Lower leg skin (tissue), 3 donors: ENCODE measurements around the gene EPHB2.

Experiments used
- CTCF ChIP-seq, 3 donors: fragments of 450-650 bp; IDR thresholded peaks; one replicate each; pipeline ENCODE4 v1.5.1; 2016; ENCODE audit warnings: antibody characterized with exemption in 3 of 3, mild to moderate bottlenecking in 3 of 3, moderate library complexity in 2 of 3
- POLR2A ChIP-seq, 2 donors: fragments of 450-650 bp; IDR thresholded peaks; one replicate each; pipeline ENCODE4 v1.6.1; 2016 to 2017; ENCODE audit warnings: antibody characterized with exemption in 2 of 2, mild to moderate bottlenecking in 1 of 2, moderate library complexity in 1 of 2

GRCh38 chr1:22717037-22717760 lies 6.6 kb downstream of the EPHB2 start:
- TF ChIP-seq CTCF (IDR thresholded peaks at IDR 0.05) (no peak), POLR2A (IDR thresholded peaks at IDR 0.05) (no peak)
